Activated naive CD8-positive, alpha-beta T cell treated with anti-CD3 and anti-CD28 coated beads, Interleukin-2, amount 50 U/mL, for 24 hours (primary cell): Measurements from ENCODE around the gene PCNX3.

Source experiments
- ATAC-seq: fragments of 150-1000 bp; cut with Tn5 transposase; one replicate; pipeline ENCODE4 v1.10.0; 2021
- DNase-seq: peaks from one replicate; pipeline ENCODE4 v3.0.0; 2021
- H3K27ac Mint-ChIP-seq: one replicate; pipeline ENCODE4 v1.8.0; 2021; ENCODE audit warnings: mild to moderate bottlenecking, mixed read lengths
- H3K27me3 Mint-ChIP-seq: one replicate; pipeline ENCODE4 v1.8.0; 2021; ENCODE audit warnings: mixed read lengths
- H3K36me3 Mint-ChIP-seq: one replicate; pipeline ENCODE4 v1.8.0; 2021; ENCODE audit warnings: low read depth, mixed read lengths
- H3K4me1 Mint-ChIP-seq: one replicate; pipeline ENCODE4 v1.8.0; 2021; ENCODE audit warnings: mixed read lengths
- H3K4me3 Mint-ChIP-seq: one replicate; pipeline ENCODE4 v1.8.0; 2021; ENCODE audit warnings: mild to moderate bottlenecking, moderate library complexity, mixed read lengths
- H3K9me3 Mint-ChIP-seq: one replicate; pipeline ENCODE4 v1.8.0; 2021; ENCODE audit warnings: mixed read lengths

Gene PCNX3

GRCh38 chr11:65642014-65642671 is 26.6 kb downstream of the PCNX3 start:
- peaks cover 15% of the 10 kb centered on the region for H3K36me3 Mint-ChIP-seq
- no peaks in the 10 kb centered on the region for H3K9me3 Mint-ChIP-seq
- no peaks in the 10 kb centered on the region for H3K27me3 Mint-ChIP-seq
- peaks cover 49% of the 10 kb centered on the region for H3K4me1 Mint-ChIP-seq
- peak overlapping the region; percentile 85 for H3K4me3 Mint-ChIP-seq
- peak overlapping the region; percentile 91 for H3K27ac Mint-ChIP-seq
- ATAC-seq (no peak), DNase-seq (peak; percentile 52)

- Mint-ChIP-seq H3K27ac (peak overlapping the region; percentile 21), H3K27me3 (no peaks in the 10 kb centered on the region), H3K4me3 (no peak overlapping the region), H3K4me1 (peaks cover 38% of the 10 kb centered on the region), H3K36me3 (peaks cover 18% of the 10 kb centered on the region), H3K9me3 (no peaks in the 10 kb centered on the region)
- ATAC-seq (no peak), DNase-seq (no peak)
Observed at GRCh38 chr11:65643971-65644370, 28.4 kb downstream of the PCNX3 start.

GRCh38 chr11:65644837-65645236 is 29.3 kb downstream of the PCNX3 start:
- no peak for DNase-seq

GRCh38 chr11:65645710-65646109 is 30.1 kb downstream of the PCNX3 start:
- no peak overlapping the region for H3K27ac Mint-ChIP-seq
- no peaks in the 10 kb centered on the region for H3K27me3 Mint-ChIP-seq
- ATAC-seq (no peak), DNase-seq (no peak)
- H3K9me3 Mint-ChIP-seq = no peaks in the 10 kb centered on the region
- peaks cover 18% of the 10 kb centered on the region for H3K36me3 Mint-ChIP-seq
- peaks cover 23% of the 10 kb centered on the region for H3K4me1 Mint-ChIP-seq
- H3K4me3 Mint-ChIP-seq = no peak overlapping the region

More at GRCh38 chr11:65644837-65645236, 29.3 kb downstream of the PCNX3 start:
- no peaks in the 10 kb centered on the region for H3K27me3 Mint-ChIP-seq
- H3K36me3 Mint-ChIP-seq = peaks cover 18% of the 10 kb centered on the region
- peaks cover 31% of the 10 kb centered on the region for H3K4me1 Mint-ChIP-seq
- no peak overlapping the region for H3K4me3 Mint-ChIP-seq
- peak overlapping the region; percentile 46 for H3K27ac Mint-ChIP-seq
- no peaks in the 10 kb centered on the region for H3K9me3 Mint-ChIP-seq
- ATAC-seq = no peak

GRCh38 chr11:65646288-65646957 is 30.8 kb downstream of the PCNX3 start:
- DNase-seq (no peak), ATAC-seq (no peak)
- Mint-ChIP-seq H3K27ac (no peak overlapping the region), H3K4me3 (no peak overlapping the region), H3K4me1 (peaks cover 20% of the 10 kb centered on the region), H3K9me3 (no peaks in the 10 kb centered on the region), H3K27me3 (no peaks in the 10 kb centered on the region), H3K36me3 (peaks cover 16% of the 10 kb centered on the region)

- peaks cover 20% of the 10 kb centered on the region for H3K4me1 Mint-ChIP-seq
- H3K4me3 Mint-ChIP-seq = no peak overlapping the region
- no peak for ATAC-seq
- no peak for DNase-seq
- peaks cover 11% of the 10 kb centered on the region for H3K36me3 Mint-ChIP-seq
- H3K9me3 Mint-ChIP-seq = no peaks in the 10 kb centered on the region
- no peak overlapping the region for H3K27ac Mint-ChIP-seq
- no peaks in the 10 kb centered on the region for H3K27me3 Mint-ChIP-seq
Observed at GRCh38 chr11:65646958-65647701, 31.6 kb downstream of the PCNX3 start.

GRCh38 chr11:65648997-65649493 is 33.5 kb downstream of the PCNX3 start:
- peaks cover 17% of the 10 kb centered on the region for H3K36me3 Mint-ChIP-seq
- H3K9me3 Mint-ChIP-seq = no peaks in the 10 kb centered on the region
- DNase-seq (no peak), ATAC-seq (no peak)
- no peak overlapping the region for H3K27ac Mint-ChIP-seq
- peaks cover 3% of the 10 kb centered on the region for H3K27me3 Mint-ChIP-seq
- H3K4me1 Mint-ChIP-seq = peaks cover 25% of the 10 kb centered on the region
- no peak overlapping the region for H3K4me3 Mint-ChIP-seq

- H3K9me3 Mint-ChIP-seq = no peaks in the 10 kb centered on the region
- no peak overlapping the region for H3K4me3 Mint-ChIP-seq
- H3K36me3 Mint-ChIP-seq = peaks cover 19% of the 10 kb centered on the region
- H3K27me3 Mint-ChIP-seq = peaks cover 3% of the 10 kb centered on the region
- no peak for DNase-seq
- H3K4me1 Mint-ChIP-seq = peaks cover 27% of the 10 kb centered on the region
- H3K27ac Mint-ChIP-seq = no peak overlapping the region
- no peak for ATAC-seq
Observed at GRCh38 chr11:65649656-65650546, 34.3 kb downstream of the PCNX3 start.

- DNase-seq (no peak), ATAC-seq (no peak)
- H3K4me3 Mint-ChIP-seq = no peak overlapping the region
- H3K36me3 Mint-ChIP-seq = peaks cover 21% of the 10 kb centered on the region
- peaks cover 3% of the 10 kb centered on the region for H3K27me3 Mint-ChIP-seq
- H3K9me3 Mint-ChIP-seq = no peaks in the 10 kb centered on the region
- no peak overlapping the region for H3K27ac Mint-ChIP-seq
- peaks cover 27% of the 10 kb centered on the region for H3K4me1 Mint-ChIP-seq
Observed at GRCh38 chr11:65650547-65651338, 35.2 kb downstream of the PCNX3 start.

GRCh38 chr11:65651339-65651588 is 35.7 kb downstream of the PCNX3 start:
- H3K36me3 Mint-ChIP-seq = peaks cover 23% of the 10 kb centered on the region
- H3K27ac Mint-ChIP-seq = peak overlapping the region; percentile 66
- ATAC-seq (no peak), DNase-seq (no peak)
- peaks cover 30% of the 10 kb centered on the region for H3K4me1 Mint-ChIP-seq
- no peak overlapping the region for H3K4me3 Mint-ChIP-seq
- H3K27me3 Mint-ChIP-seq = peaks cover 3% of the 10 kb centered on the region
- H3K9me3 Mint-ChIP-seq = no peaks in the 10 kb centered on the region

GRCh38 chr11:65651589-65652510 is 36.3 kb downstream of the PCNX3 start:
- peaks cover 27% of the 10 kb centered on the region for H3K36me3 Mint-ChIP-seq
- H3K9me3 Mint-ChIP-seq = no peaks in the 10 kb centered on the region
- ATAC-seq (peak; percentile 3), DNase-seq (no peak)
- peaks cover 3% of the 10 kb centered on the region for H3K27me3 Mint-ChIP-seq
- peak overlapping the region; percentile 66 for H3K27ac Mint-ChIP-seq
- peak overlapping the region; percentile 59 for H3K4me3 Mint-ChIP-seq
- peaks cover 33% of the 10 kb centered on the region for H3K4me1 Mint-ChIP-seq

- H3K36me3 Mint-ChIP-seq = peaks cover 34% of the 10 kb centered on the region
Observed at GRCh38 chr11:65652511-65653228, 37.1 kb downstream of the PCNX3 start.

More at GRCh38 chr11:65652511-65653228, 37.1 kb downstream of the PCNX3 start:
- ATAC-seq (peak; percentile 88), DNase-seq (peak; percentile 98)
- peak overlapping the region; percentile 97 for H3K27ac Mint-ChIP-seq
- H3K4me1 Mint-ChIP-seq = peaks cover 41% of the 10 kb centered on the region
- no peaks in the 10 kb centered on the region for H3K9me3 Mint-ChIP-seq
- peak overlapping the region; percentile 84 for H3K4me3 Mint-ChIP-seq
- H3K27me3 Mint-ChIP-seq = peaks cover 3% of the 10 kb centered on the region
